H1 (cell line): Measurements from ENCODE around the gene OR5M10.

Experiments
- ATF2 ChIP-seq: IDR thresholded peaks from 2 replicates; pipeline ENCODE4 v1.6.1; 2012; ENCODE audit warnings: low read length, inconsistent platforms
- CBX5 ChIP-seq: fragments of 300-800, 300-1000 bp; sonication (generic); IDR thresholded peaks from 2 replicates; pipeline ENCODE4 v1.7.1; 2016; ENCODE audit warnings: antibody characterized with exemption, low read length, low read depth
- EP300 ChIP-seq, 2 experiments: IDR thresholded peaks; 1 replicate in 1 of 2; 2 replicates in 1 of 2; pipeline ENCODE4 v1.6.1; 2011 to 2012; ENCODE audit warnings: low read depth in 2 of 2, low read length in 2 of 2, mild to moderate bottlenecking in 2 of 2, borderline replicate concordance in 1 of 2, inconsistent platforms in 1 of 2, moderate library complexity in 1 of 2
- EZH2 ChIP-seq: fragments of 200-600 bp; sonication (generic); IDR thresholded peaks from 2 replicates; pipeline ENCODE4 v1.7.1; 2012; ENCODE audit warnings: low read depth, mild to moderate bottlenecking, moderate library complexity, low read length, inconsistent platforms; ENCODE audit not compliant: severe bottlenecking
- GABPA ChIP-seq: IDR thresholded peaks from 2 replicates; pipeline ENCODE4 v1.6.1; 2011; ENCODE audit warnings: mild to moderate bottlenecking, low read length, moderate library complexity, borderline replicate concordance; ENCODE audit not compliant: insufficient read depth
- JUND ChIP-seq: IDR thresholded peaks from 2 replicates; pipeline ENCODE4 v1.6.1; 2011; ENCODE audit warnings: mild to moderate bottlenecking, improper control_type of control experiment, low read length
- POLR2A ChIP-seq, 2 experiments: IDR thresholded peaks; 1 replicate in 1 of 2; 2 replicates in 1 of 2; pipeline ENCODE4 v1.6.1; 2011; ENCODE audit warnings: low read depth in 2 of 2, low read length in 2 of 2, mild to moderate bottlenecking in 2 of 2; ENCODE audit errors: control extremely low read depth in 1 of 2
- POLR2AphosphoS5 ChIP-seq: IDR thresholded peaks from 2 replicates; pipeline ENCODE4 v1.6.1; 2011; ENCODE audit warnings: low read depth, low read length
- RAD21 ChIP-seq, 2 experiments: IDR thresholded peaks in 1 of 2; conservative IDR thresholded peaks in 1 of 2; 2 replicates each; pipeline ENCODE4 v1.6.1; 2011; ENCODE audit warnings: low read depth in 2 of 2, low read length in 2 of 2, improper control_type of control experiment in 1 of 2, inconsistent platforms in 1 of 2, mild to moderate bottlenecking in 1 of 2, moderate library complexity in 1 of 2
- YY1 ChIP-seq: IDR thresholded peaks from 2 replicates; pipeline ENCODE4 v1.6.1; 2011; ENCODE audit warnings: low read depth, mild to moderate bottlenecking, low read length
- ZNF274 ChIP-seq: IDR thresholded peaks from 2 replicates; pipeline ENCODE4 v1.7.0; 2012; ENCODE audit warnings: low read length, borderline replicate concordance; ENCODE audit errors: extremely low read depth
- TF ChIP-seq, protein P1 (sequence below), 3 experiments: IDR thresholded peaks; 1 replicate in 2 of 3; 2 replicates in 1 of 3; pipeline versions ENCODE4 v1.5.1 to v1.6.1; 2011; ENCODE audit warnings: low read length in 3 of 3, mild to moderate bottlenecking in 3 of 3, inconsistent platforms in 2 of 3, low read depth in 1 of 3, moderate library complexity in 1 of 3; ENCODE audit not compliant: insufficient read depth in 1 of 3; ENCODE audit errors: control extremely low read depth in 1 of 3

- TF ChIP-seq, protein P1, sequence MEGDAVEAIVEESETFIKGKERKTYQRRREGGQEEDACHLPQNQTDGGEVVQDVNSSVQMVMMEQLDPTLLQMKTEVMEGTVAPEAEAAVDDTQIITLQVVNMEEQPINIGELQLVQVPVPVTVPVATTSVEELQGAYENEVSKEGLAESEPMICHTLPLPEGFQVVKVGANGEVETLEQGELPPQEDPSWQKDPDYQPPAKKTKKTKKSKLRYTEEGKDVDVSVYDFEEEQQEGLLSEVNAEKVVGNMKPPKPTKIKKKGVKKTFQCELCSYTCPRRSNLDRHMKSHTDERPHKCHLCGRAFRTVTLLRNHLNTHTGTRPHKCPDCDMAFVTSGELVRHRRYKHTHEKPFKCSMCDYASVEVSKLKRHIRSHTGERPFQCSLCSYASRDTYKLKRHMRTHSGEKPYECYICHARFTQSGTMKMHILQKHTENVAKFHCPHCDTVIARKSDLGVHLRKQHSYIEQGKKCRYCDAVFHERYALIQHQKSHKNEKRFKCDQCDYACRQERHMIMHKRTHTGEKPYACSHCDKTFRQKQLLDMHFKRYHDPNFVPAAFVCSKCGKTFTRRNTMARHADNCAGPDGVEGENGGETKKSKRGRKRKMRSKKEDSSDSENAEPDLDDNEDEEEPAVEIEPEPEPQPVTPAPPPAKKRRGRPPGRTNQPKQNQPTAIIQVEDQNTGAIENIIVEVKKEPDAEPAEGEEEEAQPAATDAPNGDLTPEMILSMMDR (IDR thresholded peaks at IDR 0.05; ENCODE audit: control extremely low read depth in 1 of 3, insufficient read depth in 1 of 3, low read depth in 1 of 3, low read length in 3 of 3), result no peak
- TF ChIP-seq POLR2A (IDR thresholded peaks at IDR 0.05; ENCODE audit: control extremely low read depth in 1 of 2, low read depth in 2 of 2, low read length in 2 of 2), result no peak
- TF ChIP-seq EP300 (IDR thresholded peaks at IDR 0.05; ENCODE audit: borderline replicate concordance in 1 of 2, low read depth in 2 of 2, low read length in 2 of 2), result no peak
- no peak for TF ChIP-seq JUND
- no peak for TF ChIP-seq EZH2
- no peak for TF ChIP-seq YY1
- TF ChIP-seq RAD21 (IDR thresholded peaks at IDR 0.05 in 1 of 2, conservative IDR thresholded peaks at IDR 0.05 in 1 of 2; ENCODE audit: low read depth in 2 of 2, low read length in 2 of 2), result no peak
- TF ChIP-seq CBX5, result no peak
- TF ChIP-seq GABPA, result no peak
- no peak for TF ChIP-seq POLR2AphosphoS5
- TF ChIP-seq ATF2, result no peak
- TF ChIP-seq ZNF274, result no peak
Measured at GRCh38 chr11:56533054-56533740, 44.3 kb downstream of the OR5M10 start.
